ENCODE data around the gene PCSK5.

The PCSK5 gene

GRCh38 chr9:76223749-76224340, 333.4 kb downstream of the PCSK5 start:
- TF ChIP-seq, protein P1, sequence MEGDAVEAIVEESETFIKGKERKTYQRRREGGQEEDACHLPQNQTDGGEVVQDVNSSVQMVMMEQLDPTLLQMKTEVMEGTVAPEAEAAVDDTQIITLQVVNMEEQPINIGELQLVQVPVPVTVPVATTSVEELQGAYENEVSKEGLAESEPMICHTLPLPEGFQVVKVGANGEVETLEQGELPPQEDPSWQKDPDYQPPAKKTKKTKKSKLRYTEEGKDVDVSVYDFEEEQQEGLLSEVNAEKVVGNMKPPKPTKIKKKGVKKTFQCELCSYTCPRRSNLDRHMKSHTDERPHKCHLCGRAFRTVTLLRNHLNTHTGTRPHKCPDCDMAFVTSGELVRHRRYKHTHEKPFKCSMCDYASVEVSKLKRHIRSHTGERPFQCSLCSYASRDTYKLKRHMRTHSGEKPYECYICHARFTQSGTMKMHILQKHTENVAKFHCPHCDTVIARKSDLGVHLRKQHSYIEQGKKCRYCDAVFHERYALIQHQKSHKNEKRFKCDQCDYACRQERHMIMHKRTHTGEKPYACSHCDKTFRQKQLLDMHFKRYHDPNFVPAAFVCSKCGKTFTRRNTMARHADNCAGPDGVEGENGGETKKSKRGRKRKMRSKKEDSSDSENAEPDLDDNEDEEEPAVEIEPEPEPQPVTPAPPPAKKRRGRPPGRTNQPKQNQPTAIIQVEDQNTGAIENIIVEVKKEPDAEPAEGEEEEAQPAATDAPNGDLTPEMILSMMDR (IDR thresholded peaks at IDR 0.05; ENCODE audit: extremely low read depth, missing control alignments) = no peak
- DNase-seq (ENCODE audit: low spot score) = no peak

- no peak for DNase-seq (ENCODE audit: low spot score)
- TF ChIP-seq, protein P1 (IDR thresholded peaks at IDR 0.05; ENCODE audit: extremely low read depth, missing control alignments) = no peak
Observed at GRCh38 chr9:76227156-76227555, 336.7 kb downstream of the PCSK5 start.

DNA sequence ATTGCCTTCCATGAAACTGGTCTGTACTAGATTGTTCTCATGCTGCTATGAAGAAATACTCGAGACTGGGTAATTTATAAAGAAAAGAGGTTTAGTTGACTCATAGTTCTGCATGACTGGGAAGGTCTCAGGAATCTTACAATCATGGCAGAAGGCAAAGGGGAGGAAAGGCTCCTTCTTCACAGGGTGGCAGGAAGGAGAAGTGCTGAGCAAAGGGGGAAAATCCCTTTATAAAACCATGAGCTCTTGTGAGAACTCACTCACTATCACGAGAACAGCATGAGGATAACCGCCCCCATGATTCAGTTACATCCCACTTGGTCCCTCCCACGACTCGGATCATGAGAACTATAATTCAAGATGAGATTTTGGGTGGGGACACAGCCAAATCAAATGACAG, 340.5 kb downstream of the PCSK5 start:
- TF ChIP-seq, protein P1 (IDR thresholded peaks at IDR 0.05; ENCODE audit: extremely low read depth, missing control alignments) = no peak
- no peak for DNase-seq (ENCODE audit: low spot score)

DNA sequence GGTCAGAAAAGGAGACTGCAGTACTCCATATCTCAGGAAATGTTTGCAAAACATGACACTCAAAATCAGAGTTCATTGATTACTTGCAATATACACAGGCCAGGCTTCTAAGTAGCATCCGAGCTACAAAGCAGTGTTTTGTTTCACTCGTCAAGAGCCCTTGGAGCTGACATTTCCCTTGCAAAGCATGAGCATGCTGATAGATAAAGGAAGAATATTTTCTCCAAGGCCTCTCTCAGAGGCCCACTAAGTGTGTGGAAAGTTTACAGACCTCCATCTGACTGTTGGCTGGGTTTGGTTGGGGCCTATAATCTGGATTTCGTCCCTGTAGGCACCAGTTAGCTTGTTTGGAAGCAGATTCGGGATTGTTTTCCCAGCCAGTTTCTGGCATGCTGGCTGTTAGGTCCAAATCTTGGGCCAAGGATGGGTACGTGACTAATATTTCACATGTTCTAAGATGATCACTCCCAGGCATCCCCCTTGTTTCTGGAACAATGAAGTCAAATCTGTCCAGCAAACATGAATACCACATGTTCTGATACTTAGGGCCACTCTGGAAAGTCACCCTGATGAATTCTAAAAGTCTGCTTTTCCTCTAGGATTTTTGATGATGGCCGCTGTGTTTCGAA, 342.5 kb downstream of the PCSK5 start:
- no peak for DNase-seq (ENCODE audit: low spot score)
- TF ChIP-seq, protein P1 (IDR thresholded peaks at IDR 0.05; ENCODE audit: extremely low read depth, missing control alignments) = no peak

GRCh38 chr9:76240578-76240977, 350.1 kb downstream of the PCSK5 start:
- DNase-seq (ENCODE audit: low spot score) = no peak
- TF ChIP-seq, protein P1 (IDR thresholded peaks at IDR 0.05; ENCODE audit: extremely low read depth, missing control alignments) = no peak

DNA sequence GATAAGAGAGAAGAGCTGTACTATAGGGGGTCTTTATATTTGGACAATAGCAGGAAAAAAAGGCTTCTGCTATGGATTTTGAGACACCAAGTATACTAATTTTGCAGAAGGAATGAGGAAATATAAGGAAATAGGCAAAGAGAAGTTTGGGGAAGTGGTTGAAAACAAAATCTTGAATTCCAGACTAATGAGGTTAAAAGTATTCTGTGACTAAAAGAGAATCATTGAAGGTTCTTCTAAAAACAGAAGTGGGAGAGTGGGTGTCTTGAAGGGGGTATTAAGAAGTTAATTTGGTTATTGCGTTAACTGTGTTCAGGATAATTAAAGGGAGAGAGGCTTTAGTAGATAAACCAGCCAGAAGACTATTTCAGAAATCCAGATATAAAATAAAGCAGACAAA, 355.0 kb downstream of the PCSK5 start:
- no peak for DNase-seq (ENCODE audit: low spot score)
- TF ChIP-seq, protein P1 (IDR thresholded peaks at IDR 0.05; ENCODE audit: extremely low read depth, missing control alignments) = no peak

GRCh38 chr9:76246680-76247079, 356.2 kb downstream of the PCSK5 start:
- TF ChIP-seq, protein P1 (IDR thresholded peaks at IDR 0.05; ENCODE audit: extremely low read depth, missing control alignments) = no peak

More at GRCh38 chr9:76246680-76247079, 356.2 kb downstream of the PCSK5 start:
- DNase-seq (ENCODE audit: low spot score) = no peak

Measured in GM20000 (cell line).